Neuronal stem cell (in vitro differentiated cells): ENCODE results near the gene GIMAP2.

ENCODE experiments used
- DNase-seq: peaks from one replicate; pipeline ENCODE4 v3.0.0-alpha.2; 2013; ENCODE audit warnings: low spot score
- H2AFZ ChIP-seq: one replicate; pipeline ENCODE4 v1.6.1; 2013; ENCODE audit warnings: mild to moderate bottlenecking, low read length, inconsistent platforms
- H2AK5ac ChIP-seq: 2 replicates; pipeline ENCODE4 v1.6.1; 2013; ENCODE audit warnings: low read depth, mild to moderate bottlenecking, inconsistent platforms, low read length, moderate library complexity, mixed read lengths
- H2BK120ac ChIP-seq: 2 replicates; pipeline ENCODE4 v1.6.1; 2013; ENCODE audit warnings: low read depth, mild to moderate bottlenecking, inconsistent platforms, low read length, moderate library complexity, mixed read lengths
- H2BK12ac ChIP-seq: one replicate; pipeline ENCODE4 v1.6.1; 2013; ENCODE audit warnings: low read length, inconsistent platforms
- H2BK15ac ChIP-seq: 2 replicates; pipeline ENCODE4 v1.6.1; 2013; ENCODE audit warnings: mild to moderate bottlenecking, low read length, inconsistent platforms, mixed read lengths
- H2BK5ac ChIP-seq: one replicate; pipeline ENCODE4 v1.6.1; 2013; ENCODE audit warnings: inconsistent platforms, mild to moderate bottlenecking, low read length, moderate library complexity
- H3K14ac ChIP-seq: one replicate; pipeline ENCODE4 v1.6.1; 2013; ENCODE audit warnings: low read length, inconsistent platforms
- H3K18ac ChIP-seq: 2 replicates; pipeline ENCODE4 v1.6.1; 2013; ENCODE audit warnings: low read length, inconsistent platforms
- H3K23ac ChIP-seq: 2 replicates; pipeline ENCODE4 v1.6.1; 2013; ENCODE audit warnings: low read depth, mild to moderate bottlenecking, mixed read lengths, low read length, inconsistent platforms; ENCODE audit not compliant: poor library complexity
- H3K27ac ChIP-seq: replicated peaks from 3 replicates; pipeline ENCODE4 v1.5.1; 2013; ENCODE audit warnings: low read length, inconsistent platforms
- H3K27me3 ChIP-seq, 3 experiments: 2 replicates each; pipeline ENCODE4 v1.6.1; 2013; ENCODE audit warnings: low read length in 3 of 3, mild to moderate bottlenecking in 2 of 3, inconsistent platforms in 1 of 3, low read depth in 1 of 3, mixed read lengths in 1 of 3, moderate library complexity in 1 of 3; ENCODE audit not compliant: control insufficient read depth in 3 of 3, insufficient read depth in 3 of 3
- H3K36me3 ChIP-seq, 2 donors: replicated peaks in 1 of 2; 2 replicates each; pipeline ENCODE4 v1.6.1; 2013; ENCODE audit warnings: low read length in 2 of 2; ENCODE audit not compliant: control insufficient read depth in 2 of 2, insufficient read depth in 2 of 2
- H3K4ac ChIP-seq: 2 replicates; pipeline ENCODE4 v1.6.1; 2013; ENCODE audit warnings: inconsistent platforms, mild to moderate bottlenecking, low read length, moderate library complexity
- H3K4me1 ChIP-seq, 2 donors: 1 replicate in 1 of 2; 2 replicates in 1 of 2; pipeline ENCODE4 v1.6.1; 2013; ENCODE audit warnings: low read length in 2 of 2, low read depth in 1 of 2; ENCODE audit not compliant: control insufficient read depth in 2 of 2, insufficient read depth in 1 of 2
- H3K4me2 ChIP-seq: one replicate; pipeline ENCODE4 v1.6.1; 2013; ENCODE audit warnings: mild to moderate bottlenecking, low read length, inconsistent platforms; ENCODE audit not compliant: insufficient read depth, poor library complexity, severe bottlenecking
- H3K4me3 ChIP-seq, 2 donors: 2 replicates each; pipeline ENCODE4 v1.5.1; 2013; ENCODE audit warnings: low read length in 2 of 2, mild to moderate bottlenecking in 2 of 2, inconsistent platforms in 1 of 2, moderate library complexity in 1 of 2
- H3K79me1 ChIP-seq: one replicate; pipeline ENCODE4 v1.6.1; 2013; ENCODE audit warnings: low read depth, mild to moderate bottlenecking, inconsistent platforms, low read length, moderate library complexity
- H3K9ac ChIP-seq: one replicate; pipeline ENCODE4 v1.6.1; 2013; ENCODE audit warnings: mild to moderate bottlenecking, low read depth, low read length, inconsistent platforms; ENCODE audit not compliant: poor library complexity
- H3K9me3 ChIP-seq, 2 donors: replicated peaks in 1 of 2; 2 replicates each; pipeline versions ENCODE3 to v1.6.1; 2013; ENCODE audit warnings: low read length in 2 of 2, mild to moderate bottlenecking in 2 of 2, inconsistent platforms in 1 of 2, low read depth in 1 of 2, mixed read lengths in 1 of 2, moderate library complexity in 1 of 2; ENCODE audit not compliant: control insufficient read depth in 2 of 2, insufficient read depth in 1 of 2
- H4K8ac ChIP-seq: one replicate; pipeline ENCODE4 v1.6.1; 2013; ENCODE audit warnings: low read depth, mild to moderate bottlenecking, inconsistent platforms, low read length, moderate library complexity
- H4K91ac ChIP-seq: one replicate; pipeline ENCODE4 v1.6.1; 2013; ENCODE audit warnings: low read length, low read depth, mild to moderate bottlenecking, inconsistent platforms; ENCODE audit not compliant: poor library complexity
- WGBS, 2 donors: extraction: QIAGEN DNeasy Blood & Tissue Kit; methylation state at CpG; one replicate each; pipeline ENCODE4 v1.1.7; 2013; ENCODE audit warnings: missing lambda C conversion rate in 2 of 2, mixed read lengths in 1 of 2; ENCODE audit not compliant: insufficient read length in 2 of 2, insufficient replicate concordance in 1 of 2; ENCODE audit errors: extremely low coverage in 2 of 2; 5-methylcytosine and 5-hydroxymethylcytosine counted together

Gene GIMAP2

DNA sequence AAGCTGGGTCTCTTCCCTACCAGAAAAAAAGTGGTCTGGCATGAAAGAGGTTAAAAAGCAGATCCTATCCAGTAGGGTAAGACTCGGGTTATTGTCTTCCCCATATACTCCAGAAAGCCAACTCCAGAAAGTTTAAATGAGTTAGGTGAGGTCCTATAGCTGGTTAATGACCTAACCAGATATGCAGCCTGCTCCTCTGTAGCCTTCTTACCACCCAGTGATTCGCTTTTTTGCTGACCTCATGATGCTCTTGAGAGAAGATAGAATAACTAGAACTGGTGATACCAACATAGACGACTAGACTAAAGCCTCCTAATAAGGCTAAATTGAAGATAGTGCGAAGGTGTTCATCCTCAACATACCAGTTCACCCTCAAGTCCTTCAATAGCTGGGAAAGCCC, 30.2 kb downstream of the GIMAP2 start:
- no peak overlapping the region for H3K4ac ChIP-seq
- no peak overlapping the region for H3K4me2 ChIP-seq
- no peaks in the 10 kb centered on the region for H3K4me1 ChIP-seq
- H4K8ac ChIP-seq, result no peak overlapping the region
- no peak overlapping the region for H2AFZ ChIP-seq
- H3K36me3 ChIP-seq, result no peaks in the 10 kb centered on the region
- WGBS, 2 donors, result no CpG with 5 or more reads among the region's 4 CpGs
- no peak overlapping the region for H2AK5ac ChIP-seq
- no peak overlapping the region for H2BK120ac ChIP-seq
- H3K9ac ChIP-seq, result no peak overlapping the region
- H3K23ac ChIP-seq, result no peak overlapping the region
- H3K14ac ChIP-seq, result no peak overlapping the region
- no peak overlapping the region for H2BK5ac ChIP-seq
- H3K18ac ChIP-seq, result no peak overlapping the region
- H3K27me3 ChIP-seq, result peaks cover 0 to 9% (median 0%) of the 10 kb centered on the region in 3 experiments
- no peak overlapping the region for H2BK15ac ChIP-seq
- no peak for DNase-seq
- H4K91ac ChIP-seq, result no peak overlapping the region
- no peak overlapping the region for H3K27ac ChIP-seq
- H3K79me1 ChIP-seq, result peaks cover 2% of the 10 kb centered on the region
- no peak overlapping the region for H2BK12ac ChIP-seq
- no peak overlapping the region for H3K4me3 ChIP-seq
- no peaks in the 10 kb centered on the region for H3K9me3 ChIP-seq

DNA sequence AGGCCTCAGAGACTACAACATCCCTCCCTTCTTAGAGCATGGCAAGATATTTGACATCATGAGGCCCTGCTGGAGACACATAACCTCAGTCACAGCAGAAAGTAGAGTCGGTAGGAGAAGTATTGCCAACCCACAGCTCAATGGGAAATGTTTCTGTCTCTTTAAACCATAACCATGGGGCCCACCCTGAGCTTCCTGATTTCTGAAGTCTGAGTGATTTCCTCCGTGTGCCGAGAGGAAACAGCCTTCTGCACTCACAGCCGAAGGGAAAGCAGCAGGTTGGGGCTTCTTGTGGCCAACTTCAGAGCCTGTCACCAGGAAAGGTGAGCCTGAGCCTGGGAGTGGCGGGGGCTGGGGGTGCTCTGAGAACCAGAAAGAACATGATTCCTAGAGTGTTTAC, 30.9 kb downstream of the GIMAP2 start, which contains the start of gene GIMAP1:
GIMAP1 (plus strand) TSS at position 246 of the 400 bp plus-strand sequence. CDS start 2,435 bp downstream, outside the sequence.
- no CpG with 5 or more reads among the region's 5 CpGs for WGBS, 2 donors

DNA sequence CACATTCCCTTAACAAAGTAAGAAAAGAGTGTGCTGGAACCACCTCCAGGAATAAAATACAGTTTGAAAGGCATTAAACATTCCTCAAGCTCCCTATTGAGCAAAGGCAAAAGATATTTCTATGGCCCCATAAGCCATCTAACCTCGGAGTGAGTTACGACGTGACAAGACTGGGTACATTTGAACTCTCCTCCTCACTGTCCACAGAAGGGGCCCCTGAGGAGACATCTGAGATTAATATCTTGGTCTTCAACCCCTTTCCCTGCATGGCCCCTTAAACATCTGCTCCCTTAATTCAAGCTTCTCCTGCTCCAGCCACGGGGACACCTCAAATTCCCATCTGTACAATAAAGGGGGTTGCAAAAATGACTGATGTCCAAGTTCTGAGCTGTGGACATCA, 31.4 kb downstream of the GIMAP2 start:
- Histone ChIP-seq H2BK5ac (no peak overlapping the region), H2BK15ac (no peak overlapping the region), H3K14ac (no peak overlapping the region), H3K79me1 (peaks cover 2% of the 10 kb centered on the region), H2BK120ac (no peak overlapping the region), H3K4me1 (no peaks in the 10 kb centered on the region), H3K9me3 (no peaks in the 10 kb centered on the region), H3K27ac (no peak overlapping the region), H3K27me3 (peaks cover 0 to 9% (median 0%) of the 10 kb centered on the region in 3 experiments), H3K4me3 (no peak overlapping the region), H4K91ac (no peak overlapping the region), H4K8ac (no peak overlapping the region), H3K23ac (no peak overlapping the region), H2BK12ac (no peak overlapping the region), H3K4ac (no peak overlapping the region), H3K4me2 (no peak overlapping the region), H3K36me3 (no peaks in the 10 kb centered on the region), H2AK5ac (no peak overlapping the region), H3K9ac (no peak overlapping the region), H2AFZ (no peak overlapping the region), H3K18ac (no peak overlapping the region)
- WGBS, 2 donors, result no CpG with 5 or more reads among the region's 4 CpGs
- no peak for DNase-seq

More for the DNA sequence above, 30.9 kb downstream of the GIMAP2 start, which contains the start of gene GIMAP1:
- no peak within 1 kb of the TSS for H2BK15ac ChIP-seq
- no peak within 1 kb of the TSS for H3K9ac ChIP-seq
- DNase-seq, result no peak
- no peak within 1 kb of the TSS for H3K4me2 ChIP-seq
- no peak within 1 kb of the TSS for H3K23ac ChIP-seq
- H3K27me3 ChIP-seq, result peaks cover 0 to 9% (median 0%) of the 10 kb centered on the region in 3 experiments
- no peaks in the 10 kb centered on the region for H3K9me3 ChIP-seq
- no peak within 1 kb of the TSS for H4K91ac ChIP-seq
- H3K4me3 ChIP-seq, result no peak within 1 kb of the TSS
- no peaks in the 10 kb centered on the region for H3K36me3 ChIP-seq
- H2BK5ac ChIP-seq, result no peak within 1 kb of the TSS
- no peak within 1 kb of the TSS for H3K4ac ChIP-seq
- H3K4me1 ChIP-seq, result no peaks in the 10 kb centered on the region
- H2AK5ac ChIP-seq, result no peak within 1 kb of the TSS
- no peak within 1 kb of the TSS for H4K8ac ChIP-seq
- no peak within 1 kb of the TSS for H2AFZ ChIP-seq
- H2BK12ac ChIP-seq, result no peak within 1 kb of the TSS
- H3K14ac ChIP-seq, result no peak within 1 kb of the TSS
- H3K18ac ChIP-seq, result no peak within 1 kb of the TSS
- H2BK120ac ChIP-seq, result no peak within 1 kb of the TSS
- no peak within 1 kb of the TSS for H3K27ac ChIP-seq
- peaks cover 2% of the 10 kb centered on the region for H3K79me1 ChIP-seq

DNA sequence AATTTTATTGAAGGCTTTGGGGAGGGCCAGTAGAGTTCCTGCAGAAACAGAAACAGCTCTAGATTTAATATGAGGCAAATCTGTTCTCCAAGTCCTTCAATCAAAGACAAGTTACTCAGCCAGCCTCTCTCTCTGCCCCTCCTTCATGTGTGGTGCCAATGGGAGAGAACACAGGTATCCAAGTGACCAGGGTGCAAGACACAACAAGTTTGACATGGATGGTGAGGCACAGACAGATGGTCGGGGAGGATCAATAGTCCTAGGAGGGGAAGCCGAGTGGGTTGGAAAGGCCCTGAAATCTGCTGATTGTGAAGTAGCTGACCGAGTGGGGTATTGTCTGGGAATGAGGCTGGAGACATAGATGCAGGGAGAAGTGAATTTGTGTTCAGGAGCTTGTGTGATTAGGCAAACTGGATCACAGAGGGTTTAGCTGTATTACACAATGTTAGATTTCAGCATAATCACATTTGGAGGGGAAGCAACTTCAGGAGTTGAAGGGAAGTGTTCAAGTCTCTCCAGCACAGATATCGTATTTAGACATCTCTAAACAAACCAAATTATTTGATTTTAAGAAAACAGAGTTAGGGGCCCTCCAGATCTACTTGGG, 32.4 kb downstream of the GIMAP2 start:
- Histone ChIP-seq H2BK120ac (no peak overlapping the region), H3K27ac (no peak overlapping the region), H4K91ac (no peak overlapping the region), H3K27me3 (peaks cover 0 to 9% (median 0%) of the 10 kb centered on the region in 3 experiments), H4K8ac (no peak overlapping the region), H2BK15ac (no peak overlapping the region), H2AK5ac (no peak overlapping the region), H2BK5ac (no peak overlapping the region), H2BK12ac (no peak overlapping the region), H3K9me3 (no peaks in the 10 kb centered on the region), H3K23ac (no peak overlapping the region), H3K4me3 (no peak overlapping the region), H2AFZ (no peak overlapping the region), H3K4me2 (no peak overlapping the region), H3K36me3 (no peaks in the 10 kb centered on the region), H3K4me1 (no peaks in the 10 kb centered on the region), H3K4ac (no peak overlapping the region), H3K79me1 (peaks cover 2% of the 10 kb centered on the region), H3K9ac (no peak overlapping the region), H3K14ac (no peak overlapping the region), H3K18ac (no peak overlapping the region)
- no CpG with 5 or more reads among the region's 4 CpGs for WGBS, 2 donors
- DNase-seq, result no peak
